ENCODE results near the gene WDR93.

Gene WDR93

GRCh38 chr15:89768071-89768500 is 77.5 kb downstream of the WDR93 start:
- Histone ChIP-seq H3K36me3 (ENCODE audit: insufficient read depth, low read length) (no peaks in the 10 kb centered on the region), H3K4me3 (no peak overlapping the region), H3K9ac (ENCODE audit: insufficient read length) (no peak overlapping the region), H3K27ac (no peak overlapping the region), H3K9me3 (ENCODE audit: low read depth, low read length) (no peaks in the 10 kb centered on the region)
- no peak for TF ChIP-seq EZH2 (IDR thresholded peaks at IDR 0.05)
- TF ChIP-seq POLR2AphosphoS5 (IDR thresholded peaks at IDR 0.05; ENCODE audit: borderline replicate concordance, low read depth, low read length), result no peak
- TF ChIP-seq FOXP2 (optimal IDR thresholded peaks at IDR 0.05; ENCODE audit: control extremely low read depth, extremely low read length, insufficient read depth), result no peak
- no peak for DNase-seq (ENCODE audit: low read depth, low spot score)

- Histone ChIP-seq H3K4me3 (no peak overlapping the region), H3K36me3 (ENCODE audit: insufficient read depth, low read length) (no peaks in the 10 kb centered on the region), H3K9me3 (ENCODE audit: low read depth, low read length) (no peaks in the 10 kb centered on the region), H3K9ac (ENCODE audit: insufficient read length) (no peak overlapping the region), H3K27ac (no peak overlapping the region)
- TF ChIP-seq POLR2AphosphoS5 (IDR thresholded peaks at IDR 0.05; ENCODE audit: borderline replicate concordance, low read depth, low read length) (no peak), FOXP2 (optimal IDR thresholded peaks at IDR 0.05; ENCODE audit: control extremely low read depth, extremely low read length, insufficient read depth) (no peak), EZH2 (IDR thresholded peaks at IDR 0.05) (no peak)
- no peak for DNase-seq (ENCODE audit: low read depth, low spot score)
Measured at GRCh38 chr15:89769366-89769765, 78.8 kb downstream of the WDR93 start.

GRCh38 chr15:89770041-89770440 is 79.4 kb downstream of the WDR93 start:
- TF ChIP-seq POLR2AphosphoS5 (IDR thresholded peaks at IDR 0.05; ENCODE audit: borderline replicate concordance, low read depth, low read length) (no peak), FOXP2 (optimal IDR thresholded peaks at IDR 0.05; ENCODE audit: control extremely low read depth, extremely low read length, insufficient read depth) (no peak), EZH2 (IDR thresholded peaks at IDR 0.05) (no peak)
- H3K36me3 ChIP-seq (ENCODE audit: insufficient read depth, low read length), result no peaks in the 10 kb centered on the region
- H3K4me3 ChIP-seq, result no peak overlapping the region
- H3K9ac ChIP-seq (ENCODE audit: insufficient read length), result no peak overlapping the region
- no peak for DNase-seq (ENCODE audit: low read depth, low spot score)
- H3K9me3 ChIP-seq (ENCODE audit: low read depth, low read length), result no peaks in the 10 kb centered on the region
- H3K27ac ChIP-seq, result no peak overlapping the region

GRCh38 chr15:89772932-89773583 is 82.4 kb downstream of the WDR93 start:
- TF ChIP-seq EZH2 (IDR thresholded peaks at IDR 0.05) (no peak), POLR2AphosphoS5 (IDR thresholded peaks at IDR 0.05; ENCODE audit: borderline replicate concordance, low read depth, low read length) (no peak), FOXP2 (optimal IDR thresholded peaks at IDR 0.05; ENCODE audit: control extremely low read depth, extremely low read length, insufficient read depth) (no peak)
- Histone ChIP-seq H3K36me3 (ENCODE audit: insufficient read depth, low read length) (no peaks in the 10 kb centered on the region), H3K9ac (ENCODE audit: insufficient read length) (no peak overlapping the region), H3K4me3 (no peak overlapping the region), H3K27ac (0 out of 2 replicates have a peak overlapping the region, but pooled peaks have one; percentile 49), H3K9me3 (ENCODE audit: low read depth, low read length) (no peaks in the 10 kb centered on the region)
- DNase-seq (ENCODE audit: low read depth, low spot score), result no peak

GRCh38 chr15:89774492-89774891 is 83.9 kb downstream of the WDR93 start:
- no peak overlapping the region for H3K9ac ChIP-seq (ENCODE audit: insufficient read length)
- no peak overlapping the region for H3K27ac ChIP-seq
- no peaks in the 10 kb centered on the region for H3K36me3 ChIP-seq (ENCODE audit: insufficient read depth, low read length)
- no peaks in the 10 kb centered on the region for H3K9me3 ChIP-seq (ENCODE audit: low read depth, low read length)
- no peak for TF ChIP-seq FOXP2 (optimal IDR thresholded peaks at IDR 0.05; ENCODE audit: control extremely low read depth, extremely low read length, insufficient read depth)
- no peak for TF ChIP-seq POLR2AphosphoS5 (IDR thresholded peaks at IDR 0.05; ENCODE audit: borderline replicate concordance, low read depth, low read length)
- no peak for TF ChIP-seq EZH2 (IDR thresholded peaks at IDR 0.05)
- H3K4me3 ChIP-seq, result no peak overlapping the region
- no peak for DNase-seq (ENCODE audit: low read depth, low spot score)

- Histone ChIP-seq H3K9ac (ENCODE audit: insufficient read length) (no peak overlapping the region), H3K4me3 (no peak overlapping the region), H3K27ac (no peak overlapping the region)
Measured at GRCh38 chr15:89775815-89776214, 85.2 kb downstream of the WDR93 start.

GRCh38 chr15:89776274-89777072 is 85.9 kb downstream of the WDR93 start, which contains the start of gene MESP2:
MESP2 (plus strand) TSS chr15:89776332; CDS start chr15:89776358, 26 bp downstream.
- H3K4me3 ChIP-seq, result no peak within 1 kb of the TSS
- no peak for TF ChIP-seq FOXP2 (optimal IDR thresholded peaks at IDR 0.05; ENCODE audit: control extremely low read depth, extremely low read length, insufficient read depth)
- no peak for TF ChIP-seq EZH2 (IDR thresholded peaks at IDR 0.05)
- no peak for TF ChIP-seq POLR2AphosphoS5 (IDR thresholded peaks at IDR 0.05; ENCODE audit: borderline replicate concordance, low read depth, low read length)
- no peaks in the 10 kb centered on the region for H3K9me3 ChIP-seq (ENCODE audit: low read depth, low read length)
- no peak within 1 kb of the TSS for H3K27ac ChIP-seq
- no peak within 1 kb of the TSS for H3K9ac ChIP-seq (ENCODE audit: insufficient read length)
- no peaks in the 10 kb centered on the region for H3K36me3 ChIP-seq (ENCODE audit: insufficient read depth, low read length)
- no peak for DNase-seq (ENCODE audit: low read depth, low spot score)

More at GRCh38 chr15:89775815-89776214, 85.2 kb downstream of the WDR93 start:
- Histone ChIP-seq H3K36me3 (ENCODE audit: insufficient read depth, low read length) (no peaks in the 10 kb centered on the region), H3K9me3 (ENCODE audit: low read depth, low read length) (no peaks in the 10 kb centered on the region)
- no peak for TF ChIP-seq POLR2AphosphoS5 (IDR thresholded peaks at IDR 0.05; ENCODE audit: borderline replicate concordance, low read depth, low read length)
- DNase-seq (ENCODE audit: low read depth, low spot score), result no peak

- Histone ChIP-seq H3K9ac (ENCODE audit: insufficient read length) (no peak overlapping the region), H3K9me3 (ENCODE audit: low read depth, low read length) (no peaks in the 10 kb centered on the region), H3K27ac (no peak overlapping the region), H3K36me3 (ENCODE audit: insufficient read depth, low read length) (no peaks in the 10 kb centered on the region), H3K4me3 (no peak overlapping the region)
- TF ChIP-seq FOXP2 (optimal IDR thresholded peaks at IDR 0.05; ENCODE audit: control extremely low read depth, extremely low read length, insufficient read depth) (no peak), EZH2 (IDR thresholded peaks at IDR 0.05) (no peak)
- DNase-seq (ENCODE audit: low read depth, low spot score), result no peak
Measured at GRCh38 chr15:89777073-89777751, 86.6 kb downstream of the WDR93 start.
